Measurements from ENCODE around the gene BCL11A.

- TF ChIP-seq, protein P1, sequence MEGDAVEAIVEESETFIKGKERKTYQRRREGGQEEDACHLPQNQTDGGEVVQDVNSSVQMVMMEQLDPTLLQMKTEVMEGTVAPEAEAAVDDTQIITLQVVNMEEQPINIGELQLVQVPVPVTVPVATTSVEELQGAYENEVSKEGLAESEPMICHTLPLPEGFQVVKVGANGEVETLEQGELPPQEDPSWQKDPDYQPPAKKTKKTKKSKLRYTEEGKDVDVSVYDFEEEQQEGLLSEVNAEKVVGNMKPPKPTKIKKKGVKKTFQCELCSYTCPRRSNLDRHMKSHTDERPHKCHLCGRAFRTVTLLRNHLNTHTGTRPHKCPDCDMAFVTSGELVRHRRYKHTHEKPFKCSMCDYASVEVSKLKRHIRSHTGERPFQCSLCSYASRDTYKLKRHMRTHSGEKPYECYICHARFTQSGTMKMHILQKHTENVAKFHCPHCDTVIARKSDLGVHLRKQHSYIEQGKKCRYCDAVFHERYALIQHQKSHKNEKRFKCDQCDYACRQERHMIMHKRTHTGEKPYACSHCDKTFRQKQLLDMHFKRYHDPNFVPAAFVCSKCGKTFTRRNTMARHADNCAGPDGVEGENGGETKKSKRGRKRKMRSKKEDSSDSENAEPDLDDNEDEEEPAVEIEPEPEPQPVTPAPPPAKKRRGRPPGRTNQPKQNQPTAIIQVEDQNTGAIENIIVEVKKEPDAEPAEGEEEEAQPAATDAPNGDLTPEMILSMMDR (conservative IDR thresholded peaks at IDR 0.05), result no peak
- no peak for TF ChIP-seq ZFX (IDR thresholded peaks at IDR 0.05)
Measured at GRCh38 chr2:60586081-60586480, 32.6 kb upstream of the BCL11A start.

Data from C4-2B (cell line).